Hepatocyte (in vitro differentiated cells): ENCODE measurements around the gene LRMDA. TPM values are rescaled to one million over a fixed set of nuclear protein-coding genes. Genes with fewer than 3 reads are reported as not detected.

Experiments
- DNase-seq: peaks from one replicate; pipeline ENCODE4 v3.0.0-alpha.2; 2016; ENCODE audit warnings: low spot score
- H2AFZ ChIP-seq: fragments of 200-600 bp; sonication (generic); 2 replicates; pipeline ENCODE4 v1.6.0; 2016; ENCODE audit warnings: antibody characterized with exemption, mild to moderate bottlenecking
- H3K27ac ChIP-seq: fragments of 200-600 bp; sonication (generic); 2 replicates; pipeline ENCODE4 v1.5.1; 2016; ENCODE audit warnings: mild to moderate bottlenecking
- H3K27me3 ChIP-seq: fragments of 200-600 bp; sonication (generic); 2 replicates; pipeline ENCODE4 v1.6.1; 2016
- H3K36me3 ChIP-seq: fragments of 200-600 bp; sonication (generic); replicated peaks from 2 replicates; pipeline ENCODE4 v1.5.1; 2016; ENCODE audit warnings: low read depth; ENCODE audit not compliant: insufficient read depth
- H3K4me1 ChIP-seq: fragments of 200-600 bp; sonication (generic); 2 replicates; pipeline ENCODE4 v1.5.1; 2016; ENCODE audit warnings: mild to moderate bottlenecking, moderate library complexity; ENCODE audit not compliant: insufficient read depth
- H3K4me2 ChIP-seq: fragments of 200-600 bp; sonication (generic); 2 replicates; pipeline ENCODE4 v1.6.0; 2016
- H3K4me3 ChIP-seq: fragments of 200-600 bp; sonication (generic); 2 replicates; pipeline ENCODE4 v1.5.1; 2016; ENCODE audit warnings: mild to moderate bottlenecking
- H3K79me2 ChIP-seq: fragments of 200-600 bp; sonication (generic); 2 replicates; pipeline ENCODE4 v1.6.0; 2017; ENCODE audit warnings: mild to moderate bottlenecking
- H3K9me2 ChIP-seq: fragments of 200-600 bp; sonication (generic); replicated peaks from 2 replicates; pipeline ENCODE4 v1.6.0; 2017; ENCODE audit warnings: mild to moderate bottlenecking; ENCODE audit not compliant: insufficient read depth
- H3K9me3 ChIP-seq: fragments of 200-600 bp; sonication (generic); 2 replicates; pipeline ENCODE4 v1.5.1; 2016; ENCODE audit warnings: low read depth, mild to moderate bottlenecking
- H4K20me1 ChIP-seq: fragments of 200-600 bp; sonication (generic); 2 replicates; pipeline ENCODE4 v1.6.0; 2016; ENCODE audit warnings: mild to moderate bottlenecking; ENCODE audit not compliant: insufficient read depth, poor library complexity, severe bottlenecking
- CTCF ChIP-seq: fragments of 200-600 bp; sonication (generic); IDR thresholded peaks from 2 replicates; pipeline ENCODE4 v1.5.1; 2016; ENCODE audit warnings: antibody characterized with exemption, mild to moderate bottlenecking; ENCODE audit not compliant: poor library complexity
- EZH2 ChIP-seq: fragments of 200-600 bp; sonication (generic); IDR thresholded peaks from 2 replicates; pipeline ENCODE4 v1.6.1; 2016; ENCODE audit warnings: antibody characterized with exemption, mild to moderate bottlenecking, borderline replicate concordance
- EZH2phosphoT487 ChIP-seq: fragments of 200-600 bp; sonication (generic); IDR thresholded peaks from one replicate; pipeline ENCODE4 v1.6.1; 2018; ENCODE audit warnings: antibody characterized with exemption, mild to moderate bottlenecking, low read depth, moderate library complexity; ENCODE audit not compliant: unreplicated experiment, severe bottlenecking
- WGBS: methylation state at CpG from one replicate; pipeline ENCODE4 v1.1.6; 2016; ENCODE audit warnings: low lambda C conversion rate; ENCODE audit errors: missing lambda C conversion rate; 5-methylcytosine and 5-hydroxymethylcytosine counted together
- polyA plus RNA-seq: library from polyadenylated mRNA; unstranded; fragments of >200 nt; fragmentation: Nextera tagmentation; extraction: Ambion mirVana; gene quantifications from 2 replicates; pipeline ENCODE4 v1.2.1, GENCODE V29; 2016
- total RNA-seq: library from RNA; depleted of rRNA; stranded (reverse); fragments of >200 nt; gene quantifications from 2 replicates; pipeline ENCODE4 v1.2.3, GENCODE V29; 2014

Gene LRMDA
- total and polyA plus RNA-seq, 2 experiments from 2014 or later, result 5.6 to 15.7 TPM

GRCh38 chr10:75640803-75641202 lies 209.4 kb downstream of the LRMDA start:
- Histone ChIP-seq H3K4me1 (peaks cover 5% of the 10 kb centered on the region), H3K4me2 (no peak overlapping the region), H4K20me1 (no peaks in the 10 kb centered on the region), H3K36me3 (no peaks in the 10 kb centered on the region), H3K79me2 (no peaks in the 10 kb centered on the region), H3K9me3 (no peaks in the 10 kb centered on the region), H3K9me2 (no peaks in the 10 kb centered on the region), H3K27me3 (peaks cover 4% of the 10 kb centered on the region), H3K27ac (peak overlapping the region; percentile 28), H2AFZ (no peak overlapping the region), H3K4me3 (no peak overlapping the region)
- TF ChIP-seq EZH2phosphoT487 (no peak), EZH2 (no peak), CTCF (no peak)
- no peak for DNase-seq
- 96% methylated on average over 1 of the region's 1 CpG for WGBS

- no peak for DNase-seq
- Histone ChIP-seq H3K9me3 (no peaks in the 10 kb centered on the region), H3K27ac (no peak overlapping the region), H4K20me1 (no peaks in the 10 kb centered on the region), H3K27me3 (no peaks in the 10 kb centered on the region), H3K4me3 (no peak overlapping the region), H3K9me2 (no peaks in the 10 kb centered on the region), H3K4me2 (no peak overlapping the region), H3K4me1 (peaks cover 5% of the 10 kb centered on the region), H3K79me2 (no peaks in the 10 kb centered on the region), H3K36me3 (no peaks in the 10 kb centered on the region), H2AFZ (no peak overlapping the region)
- 95% methylated on average over 2 of the region's 2 CpGs for WGBS
- TF ChIP-seq EZH2phosphoT487, result no peak
- no peak for TF ChIP-seq CTCF
- TF ChIP-seq EZH2, result no peak
Observed at GRCh38 chr10:75643405-75643804, 212.0 kb downstream of the LRMDA start.

GRCh38 chr10:75643944-75644692 lies 212.7 kb downstream of the LRMDA start:
- H3K27ac ChIP-seq, result no peak overlapping the region
- no peak overlapping the region for H2AFZ ChIP-seq
- no peaks in the 10 kb centered on the region for H3K27me3 ChIP-seq
- H3K4me1 ChIP-seq, result peaks cover 5% of the 10 kb centered on the region
- no peak for DNase-seq
- H3K9me2 ChIP-seq, result no peaks in the 10 kb centered on the region
- TF ChIP-seq EZH2phosphoT487, result no peak
- TF ChIP-seq CTCF, result no peak
- no peak for TF ChIP-seq EZH2
- no peak overlapping the region for H3K4me2 ChIP-seq
- WGBS, result 52% methylated on average over 5 of the region's 5 CpGs
- no peak overlapping the region for H3K4me3 ChIP-seq
- H3K36me3 ChIP-seq, result no peaks in the 10 kb centered on the region
- no peaks in the 10 kb centered on the region for H4K20me1 ChIP-seq
- no peaks in the 10 kb centered on the region for H3K9me3 ChIP-seq
- no peaks in the 10 kb centered on the region for H3K79me2 ChIP-seq
